ENCODE data around the gene ASPA. TPM values are rescaled to one million over a fixed set of nuclear protein-coding genes. Genes with fewer than 3 reads are reported as not detected.

Gene ASPA
- total and polyA plus RNA-seq, 2 donors from 2014 or later = 5.1 to 24.2 TPM

- intact Hi-C loops (cut with DNase I) = no loop called here
- Histone ChIP-seq H3K27me3 (ENCODE audit: control insufficient read depth, insufficient read depth, low read length) (no peaks in the 10 kb centered on the region), H3K9me3 (ENCODE audit: control insufficient read depth in 2 of 3, insufficient read depth in 1 of 3, low read length in 3 of 3) (no peaks in the 10 kb centered on the region), H3K4me1 (ENCODE audit: control insufficient read depth in 2 of 3, insufficient read depth in 2 of 3, low read depth in 1 of 3, low read length in 3 of 3) (no peaks in the 10 kb centered on the region), H3K36me3 (ENCODE audit: control insufficient read depth in 2 of 3, insufficient read depth in 3 of 3, low read length in 3 of 3) (no peaks in the 10 kb centered on the region), H3K27ac (ENCODE audit: low read depth in 2 of 2, low read length in 2 of 2) (no peak overlapping the region), H3K4me3 (ENCODE audit: low read length in 3 of 3) (no peak overlapping the region), H3K9ac (ENCODE audit: low read length in 3 of 3) (no peak overlapping the region)
- FAIRE-seq = no peak
- no peak for TF ChIP-seq CTCF (IDR thresholded peaks at IDR 0.05; ENCODE audit: borderline replicate concordance, extremely low read depth, insufficient read depth)
- DNase-seq = no peak
Measured at GRCh38 chr17:3469529-3469928, 6.3 kb upstream of the ASPA start.

- no peak for FAIRE-seq
- Histone ChIP-seq H3K36me3 (ENCODE audit: control insufficient read depth in 2 of 3, insufficient read depth in 3 of 3, low read length in 3 of 3) (no peaks in the 10 kb centered on the region), H3K27me3 (ENCODE audit: control insufficient read depth, insufficient read depth, low read length) (no peaks in the 10 kb centered on the region), H3K9ac (ENCODE audit: low read length in 3 of 3) (no peak within 1 kb of the TSS), H3K27ac (ENCODE audit: low read depth in 2 of 2, low read length in 2 of 2) (no peak within 1 kb of the TSS), H3K4me1 (ENCODE audit: control insufficient read depth in 2 of 3, insufficient read depth in 2 of 3, low read depth in 1 of 3, low read length in 3 of 3) (peaks cover 4 to 9% (median 7%) of the 10 kb centered on the region in 3 donors), H3K9me3 (ENCODE audit: control insufficient read depth in 2 of 3, insufficient read depth in 1 of 3, low read length in 3 of 3) (no peaks in the 10 kb centered on the region), H3K4me3 (ENCODE audit: low read length in 3 of 3) (no peak within 1 kb of the TSS)
- TF ChIP-seq CTCF (IDR thresholded peaks at IDR 0.05; ENCODE audit: borderline replicate concordance, extremely low read depth, insufficient read depth) = no peak
- intact Hi-C loops (cut with DNase I) = no loop called here
- peak in 1 of 5 donors; percentile 43 for DNase-seq
Measured at GRCh38 chr17:3471599-3471998, 4.2 kb upstream of the ASPA start, which contains the start of gene SPATA22. TSS of gene SPATA22 (minus strand) at chr17:3471819. CDS start at chr17:3469325, 2,494 bp downstream.

- Histone ChIP-seq H3K27ac (ENCODE audit: low read depth in 2 of 2, low read length in 2 of 2) (no peak overlapping the region), H3K9me3 (ENCODE audit: control insufficient read depth in 2 of 3, insufficient read depth in 1 of 3, low read length in 3 of 3) (no peaks in the 10 kb centered on the region), H3K4me3 (ENCODE audit: low read length in 3 of 3) (no peak overlapping the region), H3K36me3 (ENCODE audit: control insufficient read depth in 2 of 3, insufficient read depth in 3 of 3, low read length in 3 of 3) (no peaks in the 10 kb centered on the region), H3K9ac (ENCODE audit: low read length in 3 of 3) (no peak overlapping the region), H3K4me1 (ENCODE audit: control insufficient read depth in 2 of 3, insufficient read depth in 2 of 3, low read depth in 1 of 3, low read length in 3 of 3) (peaks cover 4 to 9% (median 7%) of the 10 kb centered on the region in 3 donors), H3K27me3 (ENCODE audit: control insufficient read depth, insufficient read depth, low read length) (no peaks in the 10 kb centered on the region)
- no peak for FAIRE-seq
- DNase-seq = peak in 1 of 5 donors; percentile 61
- intact Hi-C loops (cut with DNase I) = no loop called here
- TF ChIP-seq CTCF (IDR thresholded peaks at IDR 0.05; ENCODE audit: borderline replicate concordance, extremely low read depth, insufficient read depth) = no peak
Measured at GRCh38 chr17:3472137-3472536, 3.7 kb upstream of the ASPA start.

- TF ChIP-seq CTCF (IDR thresholded peaks at IDR 0.05; ENCODE audit: borderline replicate concordance, extremely low read depth, insufficient read depth) = no peak
- Histone ChIP-seq H3K27me3 (ENCODE audit: control insufficient read depth, insufficient read depth, low read length) (no peaks in the 10 kb centered on the region), H3K4me1 (ENCODE audit: control insufficient read depth in 2 of 3, insufficient read depth in 2 of 3, low read depth in 1 of 3, low read length in 3 of 3) (peaks cover 4 to 9% (median 7%) of the 10 kb centered on the region in 3 donors), H3K4me3 (ENCODE audit: low read length in 3 of 3) (peak overlapping the region in 2 of 3 donors; percentile 7 to 9), H3K27ac (ENCODE audit: low read depth in 2 of 2, low read length in 2 of 2) (peak overlapping the region; percentile 52 to 76), H3K9me3 (ENCODE audit: control insufficient read depth in 2 of 3, insufficient read depth in 1 of 3, low read length in 3 of 3) (no peaks in the 10 kb centered on the region), H3K9ac (ENCODE audit: low read length in 3 of 3) (peak overlapping the region in 1 of 3 donors; percentile 11), H3K36me3 (ENCODE audit: control insufficient read depth in 2 of 3, insufficient read depth in 3 of 3, low read length in 3 of 3) (no peaks in the 10 kb centered on the region)
- peak in 2 of 5 donors; percentile 58 to 70 for DNase-seq
- FAIRE-seq = peak; percentile 95
- intact Hi-C loops (cut with DNase I) = no loop called here
Measured at GRCh38 chr17:3474212-3474611, 1.6 kb upstream of the ASPA start.

Measured in kidney (tissue), 14 donors.